ENCODE data around the gene FANCI. TPM values are rescaled to one million over a fixed set of nuclear protein-coding genes. Genes with fewer than 3 reads are reported as not detected.
A peak's percentile ranks its signal among the peaks of the same experiment; 100 is the strongest.
"Not testable (repeated sequence)": the region's sequence is repeated elsewhere in the genome, so short reads cannot be mapped to it uniquely, and the experiment has no call there.

FANCI gene
- total and polyA plus RNA-seq, 7 donors: 2.0 to 16.0 (median 2.8) TPM

GRCh38 chr15:89227425-89227824, 16.4 kb upstream of the FANCI start:
- no peaks in the 10 kb centered on the region for H3K27me3 ChIP-seq
- DNase-seq: no peak
- 88% methylated on average over 7 of the region's 7 CpGs for WGBS, 2 donors
- H3K36me3 ChIP-seq: no peaks in the 10 kb centered on the region
- TF ChIP-seq POLR2AphosphoS5 (IDR thresholded peaks at IDR 0.05) (no peak), EP300 (IDR thresholded peaks at IDR 0.05) (no peak), POLR2A (IDR thresholded peaks at IDR 0.05) (no peak), CTCF (IDR thresholded peaks at IDR 0.05) (no peak)
- H3K9me3 ChIP-seq: no peaks in the 10 kb centered on the region
- intact Hi-C loops (cut with DNase I): no loop called here
- H3K4me3 ChIP-seq: no peak overlapping the region
- H3K4me1 ChIP-seq: no peaks in the 10 kb centered on the region
- no peak overlapping the region for H3K27ac ChIP-seq

- Histone ChIP-seq H3K36me3 (no peaks in the 10 kb centered on the region), H3K4me1 (no peaks in the 10 kb centered on the region), H3K27me3 (no peaks in the 10 kb centered on the region), H3K4me3 (no peak overlapping the region), H3K9me3 (no peaks in the 10 kb centered on the region), H3K27ac (no peak overlapping the region)
- DNase-seq: no peak
- 54 to 63% methylated on average over 5 of the region's 5 CpGs for WGBS, 2 donors
- no peak for TF ChIP-seq EP300 (IDR thresholded peaks at IDR 0.05)
- no peak for TF ChIP-seq CTCF (IDR thresholded peaks at IDR 0.05)
- TF ChIP-seq POLR2A (IDR thresholded peaks at IDR 0.05): no peak
- TF ChIP-seq POLR2AphosphoS5 (IDR thresholded peaks at IDR 0.05): no peak
- intact Hi-C loops (cut with DNase I): no loop called here
These were observed 13.5 kb upstream of the FANCI start for GRCh38 chr15:89230277-89230676.

- no peak for TF ChIP-seq CTCF (IDR thresholded peaks at IDR 0.05)
- TF ChIP-seq POLR2AphosphoS5 (IDR thresholded peaks at IDR 0.05): no peak
- TF ChIP-seq POLR2A (IDR thresholded peaks at IDR 0.05): no peak
- no peak for TF ChIP-seq EP300 (IDR thresholded peaks at IDR 0.05)
- no peak for DNase-seq
These were observed 11.9 kb upstream of the FANCI start for GRCh38 chr15:89231832-89232231.

GRCh38 chr15:89239883-89240810, 3.6 kb upstream of the FANCI start:
- WGBS, 2 donors: 88 to 89% methylated on average over 12 of the region's 12 CpGs
- H3K4me1 ChIP-seq: peaks cover 0 to 18% (median 15%) of the 10 kb centered on the region in 4 donors
- H3K27ac ChIP-seq, DNase-seq, H3K27me3 ChIP-seq, H3K4me3 ChIP-seq, H3K36me3 ChIP-seq, H3K9me3 ChIP-seq: not testable (repeated sequence)
- intact Hi-C loops (cut with DNase I): loop anchor here (5.0 kb wide), 2 partner anchors 183 to 343 kb away; partner anchors contain the start of gene HAPLN3

More at GRCh38 chr15:89231832-89232231, 11.9 kb upstream of the FANCI start:
- Histone ChIP-seq H3K27ac (no peak overlapping the region), H3K27me3 (no peaks in the 10 kb centered on the region), H3K4me3 (no peak overlapping the region), H3K9me3 (no peaks in the 10 kb centered on the region), H3K36me3 (no peaks in the 10 kb centered on the region), H3K4me1 (no peaks in the 10 kb centered on the region)
- intact Hi-C loops (cut with DNase I): no loop called here

GRCh38 chr15:89243046-89243690, 611 bp upstream of the FANCI start:
- intact Hi-C loops (cut with DNase I): loop anchor here (1.0 to 5.0 kb wide), 4 partner anchors 36 to 346 kb away; partner anchors contain the start of gene HAPLN3
- 33 to 34% methylated on average over 20 of the region's 20 CpGs for WGBS, 2 donors

More at GRCh38 chr15:89243046-89243690, 611 bp upstream of the FANCI start:
- peak; percentile 75 for DNase-seq
- no peaks in the 10 kb centered on the region for H3K9me3 ChIP-seq
- no peaks in the 10 kb centered on the region for H3K36me3 ChIP-seq
- peak overlapping the region; percentile 53 to 79 (median 66) for H3K4me3 ChIP-seq
- peak overlapping the region; percentile 45 to 66 (median 62) for H3K27ac ChIP-seq
- TF ChIP-seq POLR2AphosphoS5 (IDR thresholded peaks at IDR 0.05) (no peak), EP300 (IDR thresholded peaks at IDR 0.05) (no peak), CTCF (IDR thresholded peaks at IDR 0.05) (no peak), POLR2A (IDR thresholded peaks at IDR 0.05) (no peak)
- no peaks in the 10 kb centered on the region for H3K27me3 ChIP-seq
- H3K4me1 ChIP-seq: peaks cover 0 to 18% (median 15%) of the 10 kb centered on the region in 4 donors

All from sigmoid colon (tissue), 7 donors.